COLO668 (cell line): ENCODE measurements around the gene GNG4.

Experiments used
- DNase-seq: peaks from one replicate; lab custom pipeline; 2025; ENCODE audit not compliant: unreplicated experiment; lab: John Stamatoyannopoulos, UW

GNG4 gene

DNA sequence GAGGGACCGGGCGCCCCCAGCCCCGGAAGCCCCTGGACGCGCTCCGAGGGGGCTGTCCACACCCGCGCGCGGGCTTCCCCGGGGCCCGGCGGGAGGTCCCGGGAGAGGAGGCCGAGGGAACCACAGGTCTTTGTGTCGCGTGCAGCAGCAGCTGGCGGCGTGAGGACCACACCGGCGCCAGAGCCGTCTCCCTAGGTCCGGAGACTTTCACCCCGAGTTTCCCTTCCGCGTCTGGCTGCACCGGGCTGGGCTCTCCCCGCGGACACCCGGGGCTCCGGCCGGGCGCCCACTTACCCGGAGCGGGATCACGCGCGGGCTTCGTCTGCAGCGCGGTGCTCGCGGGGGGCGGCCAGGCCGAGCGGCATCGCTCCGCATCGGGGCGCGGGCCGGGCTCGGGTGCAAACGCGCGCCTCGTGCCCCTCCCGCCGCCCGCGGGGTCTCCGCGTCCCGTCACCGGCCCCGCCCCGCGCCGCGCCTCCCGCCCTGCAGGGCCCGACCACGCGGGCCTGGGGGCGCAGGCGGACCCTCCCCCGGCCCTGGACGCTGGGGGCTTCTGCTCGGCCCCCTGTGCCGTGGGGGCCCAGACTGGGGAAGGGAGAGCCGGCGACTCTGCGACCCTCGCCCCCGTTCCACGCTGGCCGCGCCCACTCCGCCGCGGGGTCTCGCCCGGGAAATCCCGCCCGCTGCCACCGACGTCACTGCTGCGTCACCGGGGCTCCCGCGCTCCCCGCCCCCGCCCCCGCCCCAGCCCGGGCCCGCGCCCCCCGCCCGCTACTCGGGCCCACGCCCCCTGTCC lies at the start of gene GNG4:
Gene GNG4, minus strand, starts transcription at position 417 of the 796 bp plus-strand sequence. CDS start 65,946 bp downstream, outside the sequence.
- peak; percentile 89 for DNase-seq

DNA sequence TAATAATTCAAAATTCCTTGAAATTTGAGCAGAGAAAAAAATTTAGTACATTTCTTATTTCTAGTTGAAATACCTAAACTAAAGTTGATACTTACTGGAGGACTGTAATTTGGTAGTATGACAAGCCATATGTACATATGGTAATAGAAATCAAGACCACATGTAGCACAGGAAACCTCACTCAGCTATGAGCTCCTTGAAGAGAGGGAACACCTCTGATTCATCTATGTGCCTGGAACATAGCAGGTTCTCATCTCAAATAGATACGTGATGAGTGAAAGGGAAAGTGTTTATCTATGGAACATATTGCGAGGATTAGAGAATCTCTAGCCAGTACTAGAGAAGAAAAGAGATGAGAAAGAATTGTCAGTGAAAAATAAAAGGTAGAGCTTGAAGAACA lies 47.9 kb upstream of the GNG4 start:
- DNase-seq = no peak

DNA sequence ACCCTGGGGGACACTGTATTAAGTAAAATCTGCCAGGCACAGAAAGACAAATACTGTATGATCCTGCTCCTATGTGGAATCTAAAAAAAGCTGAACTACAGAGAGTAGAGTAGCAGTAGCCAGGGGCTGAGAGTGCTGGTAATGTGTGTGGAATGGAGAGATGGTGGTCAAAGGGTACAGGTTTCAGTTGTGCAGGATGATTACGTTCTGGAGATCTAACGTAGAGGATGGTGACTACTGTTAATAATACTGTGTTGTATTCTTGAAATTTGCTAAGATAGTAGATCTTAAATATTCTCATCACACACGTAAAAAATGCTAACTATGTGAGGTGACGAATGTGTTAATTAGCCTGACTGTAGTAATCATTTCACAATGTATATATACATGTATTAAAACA lies 39.8 kb upstream of the GNG4 start:
- no peak for DNase-seq

DNA sequence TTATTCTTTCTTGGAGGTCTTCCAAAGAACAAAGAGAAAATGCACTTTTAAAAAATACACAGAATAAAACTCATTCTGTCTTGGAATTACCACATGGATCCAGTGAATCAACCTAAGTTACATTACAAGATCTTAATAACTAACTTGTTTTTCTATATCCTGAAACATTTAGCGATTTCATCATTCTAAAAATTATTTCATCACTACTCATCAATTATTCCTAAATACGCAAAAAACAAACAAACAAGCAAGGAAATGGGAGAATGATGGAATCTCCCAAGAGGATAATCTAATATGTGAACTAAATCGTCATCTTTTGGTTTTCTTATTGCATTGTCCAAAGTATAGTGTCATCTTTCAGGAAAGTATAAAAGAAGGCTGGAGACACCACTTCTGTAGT lies 38.5 kb upstream of the GNG4 start:
- DNase-seq = no peak

DNA sequence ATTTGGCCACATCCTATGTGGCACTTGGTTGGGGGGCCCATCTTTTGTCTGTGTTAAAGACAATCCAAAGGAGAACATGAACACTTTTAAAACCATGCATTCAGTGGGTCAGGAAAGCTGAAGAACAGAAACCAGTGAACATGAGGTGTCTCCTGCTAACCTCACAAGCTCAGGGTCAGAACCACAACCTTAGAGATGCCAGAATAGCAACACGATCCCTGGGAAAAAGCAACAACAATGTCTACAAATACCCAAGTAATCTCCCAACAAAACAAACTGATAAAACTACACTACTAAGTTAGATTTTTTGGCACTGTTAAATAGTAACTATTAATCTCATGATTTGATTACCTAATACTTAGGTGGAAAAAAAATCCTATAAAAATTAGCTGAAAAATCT lies 34.1 kb upstream of the GNG4 start:
- no peak for DNase-seq

DNA sequence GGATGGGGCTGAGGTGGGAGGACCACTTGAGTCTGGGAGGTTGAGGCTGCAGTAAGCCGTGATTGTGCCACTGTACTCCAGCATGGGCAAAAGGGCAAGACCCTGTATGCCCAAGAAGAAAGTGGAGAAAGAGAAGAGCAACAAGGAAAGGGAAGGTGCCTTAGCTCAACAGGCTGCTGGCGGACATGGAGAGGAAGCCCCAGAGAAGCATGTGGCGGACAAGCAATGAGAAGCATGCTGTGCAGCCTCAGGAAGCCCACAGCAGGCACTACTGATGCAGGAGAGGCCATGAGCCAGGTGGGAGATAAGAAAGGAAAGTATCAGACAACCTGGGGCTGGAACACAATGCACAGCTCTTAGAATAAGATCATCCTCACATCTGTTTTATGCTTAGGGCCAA lies 32.6 kb upstream of the GNG4 start:
- no peak for DNase-seq

DNA sequence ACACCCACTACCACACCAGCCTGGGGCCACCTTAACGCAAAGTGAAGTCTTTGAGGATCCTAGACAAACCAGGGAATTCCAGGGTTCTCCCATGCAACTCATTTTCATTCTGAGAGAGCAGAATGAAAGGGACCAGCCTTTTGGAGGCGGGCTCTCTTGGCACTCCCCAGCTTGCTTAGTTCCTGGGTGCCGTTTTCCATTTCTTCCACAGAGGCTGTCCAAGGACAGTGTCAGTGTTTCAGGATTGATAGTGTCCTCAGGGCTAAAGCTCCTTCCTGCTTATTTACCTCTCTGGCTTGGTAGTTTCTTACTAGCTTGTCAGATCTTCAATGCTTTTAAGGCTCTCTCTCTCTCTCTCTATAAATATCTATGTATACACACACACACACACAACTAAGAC lies 30.1 kb upstream of the GNG4 start:
- DNase-seq = no peak

DNA sequence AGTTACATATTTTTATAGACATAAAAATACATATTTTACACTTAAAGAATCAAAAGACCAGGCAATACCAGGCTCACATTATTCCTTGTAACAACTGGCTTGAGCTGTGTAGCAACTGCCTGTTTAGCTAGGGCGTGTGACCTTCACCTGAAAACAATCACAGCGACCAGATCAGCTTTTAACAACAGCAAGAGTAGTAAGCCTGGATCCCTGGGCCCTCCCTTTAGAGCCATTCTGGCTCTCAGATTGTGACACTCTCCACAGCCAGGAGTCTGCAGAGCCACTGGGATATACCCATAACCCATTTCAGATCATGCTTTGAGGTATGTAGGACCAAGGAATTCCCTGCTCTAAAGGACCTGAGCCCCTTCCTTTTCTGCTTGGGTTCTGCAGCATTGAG lies 29.4 kb upstream of the GNG4 start:
- no peak for DNase-seq

DNA sequence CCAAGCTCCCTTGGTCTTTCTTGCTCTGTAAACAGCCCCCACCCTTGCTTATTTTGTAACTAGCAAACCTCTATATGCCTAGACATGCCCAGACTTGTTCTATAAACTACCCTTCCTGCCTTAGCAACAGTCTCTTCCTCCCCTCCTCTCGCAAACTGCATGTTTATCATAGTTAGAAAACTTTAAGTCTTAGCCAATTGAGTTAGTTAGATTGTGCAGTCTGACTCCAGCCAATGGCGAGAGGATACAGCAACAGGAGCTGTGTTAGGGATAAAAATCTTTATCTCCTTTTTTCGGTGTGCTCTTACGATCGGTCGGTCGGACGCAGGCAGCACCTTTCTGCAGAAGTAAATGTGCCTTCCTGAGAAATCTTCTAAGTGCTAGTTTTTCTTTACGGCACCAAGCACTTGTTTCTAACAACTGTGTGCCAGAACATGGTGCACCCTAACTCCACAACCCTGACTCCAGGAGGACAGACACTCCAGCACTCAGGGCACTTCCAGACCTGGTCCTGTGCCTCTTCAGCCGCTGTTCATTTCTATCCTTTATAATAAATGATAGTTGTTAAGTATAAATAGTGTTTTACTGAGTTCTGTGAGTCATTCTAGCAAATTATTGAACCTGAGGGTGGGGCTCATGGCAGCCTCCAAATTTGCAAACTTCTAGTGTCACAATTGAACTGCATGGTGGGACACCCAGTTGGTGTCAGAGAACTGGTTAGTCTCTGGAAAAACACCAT lies 25.7 kb upstream of the GNG4 start:
- DNase-seq = no peak

DNA sequence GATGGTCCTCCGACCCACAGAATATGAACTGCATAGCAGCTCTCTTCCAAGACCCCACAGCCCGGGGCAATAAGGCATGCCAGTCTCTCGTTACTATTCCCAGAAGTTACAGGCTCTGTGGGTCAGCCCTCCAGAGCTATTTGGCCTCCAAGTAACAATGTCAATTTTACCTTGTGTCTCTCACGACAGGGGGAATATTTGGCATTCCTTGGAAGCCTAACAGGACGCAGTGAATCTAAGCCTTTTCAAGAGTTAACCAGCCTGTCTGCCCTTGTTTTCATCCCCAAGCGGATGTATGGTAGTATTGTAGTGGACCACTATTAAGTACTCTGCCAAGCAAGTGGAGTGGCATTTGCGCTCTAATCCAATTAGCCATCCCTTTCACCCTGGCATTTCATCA lies 24.4 kb upstream of the GNG4 start:
- no peak for DNase-seq

DNA sequence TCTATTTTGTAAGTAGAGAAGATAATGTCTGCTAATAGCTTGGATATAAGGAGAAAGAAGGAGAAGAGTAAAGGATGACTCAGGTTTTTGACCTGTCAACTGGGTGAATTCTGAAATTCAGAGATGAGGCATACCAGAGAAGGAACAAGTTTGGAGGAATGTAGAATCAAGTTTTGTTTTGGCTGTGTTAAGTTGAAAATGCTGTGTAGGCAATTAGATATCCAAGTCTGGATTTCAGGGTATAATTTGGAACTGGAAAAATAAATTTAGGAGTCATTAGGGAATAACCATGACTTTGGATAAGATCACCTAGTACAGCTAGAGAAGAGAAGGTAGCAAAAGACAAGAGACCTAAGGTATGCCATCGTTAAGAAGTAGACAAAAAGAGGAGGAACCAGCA lies 22.4 kb upstream of the GNG4 start:
- no peak for DNase-seq

DNA sequence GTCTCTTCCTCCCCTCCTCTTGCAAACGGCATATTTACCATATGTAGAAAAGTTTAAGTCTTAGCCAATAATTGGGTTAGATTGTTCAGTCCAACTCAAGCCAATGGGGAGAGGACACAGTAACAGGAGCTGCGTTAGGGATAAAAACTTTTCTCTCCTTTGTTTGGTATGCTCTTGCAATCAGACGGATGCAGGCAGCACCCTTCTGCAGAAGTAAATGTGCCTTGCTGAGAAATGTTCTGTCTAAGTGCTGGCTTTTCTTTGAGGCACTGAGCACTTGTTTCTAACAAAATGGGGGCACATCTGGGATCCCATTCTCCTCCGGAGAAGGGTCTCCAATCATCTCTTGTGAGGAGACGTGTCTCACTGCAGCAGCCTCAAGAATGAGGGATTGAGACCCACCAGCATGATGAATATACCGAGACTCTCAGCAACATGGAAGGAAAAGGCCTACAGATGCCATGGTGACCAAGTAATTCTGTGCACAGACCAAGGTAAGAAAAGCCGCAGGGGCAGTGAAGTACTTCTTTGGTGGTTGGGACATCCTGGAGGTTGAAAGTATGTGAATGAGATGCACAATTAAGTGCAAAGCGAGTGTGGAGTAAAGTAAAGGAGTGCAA lies 20.7 kb upstream of the GNG4 start:
- no peak for DNase-seq

DNA sequence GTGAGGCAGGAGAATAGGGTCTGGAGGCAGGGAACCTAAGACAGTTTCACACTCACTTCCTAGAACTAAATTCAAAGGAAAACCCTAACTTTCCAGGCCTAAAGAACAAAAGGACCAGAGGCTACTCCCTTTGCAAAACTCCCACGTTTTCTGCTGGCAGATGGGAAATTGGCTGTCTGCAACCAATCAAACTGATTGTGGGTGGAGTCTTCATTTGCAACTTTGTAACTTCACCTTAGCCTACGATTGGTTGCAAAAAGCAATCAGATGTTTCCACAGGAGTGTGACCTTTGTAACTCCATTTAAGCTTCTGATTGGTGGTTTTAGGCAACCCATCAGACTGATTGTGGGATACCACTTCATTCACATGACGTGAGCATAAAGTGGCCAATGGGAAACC lies 19.7 kb upstream of the GNG4 start:
- no peak for DNase-seq

DNA sequence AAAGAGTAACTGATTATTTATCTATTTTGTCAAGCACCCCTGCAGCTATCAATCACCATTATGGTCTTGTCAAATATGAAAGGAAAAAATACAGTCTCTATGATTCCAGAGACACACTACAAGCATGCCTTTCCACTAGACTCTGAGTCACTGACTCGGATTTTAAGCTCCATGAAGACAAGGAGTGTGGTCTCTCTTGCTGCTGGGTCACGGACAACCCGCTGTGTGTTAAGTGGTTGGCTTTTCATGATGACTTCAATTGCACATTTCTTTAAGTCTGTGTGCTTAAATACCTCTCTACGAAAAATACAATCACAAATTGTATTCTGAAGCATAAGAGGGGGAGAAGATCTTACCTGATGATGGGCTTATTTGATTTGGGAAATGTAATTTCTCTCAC lies 14.0 kb upstream of the GNG4 start:
- DNase-seq = no peak

DNA sequence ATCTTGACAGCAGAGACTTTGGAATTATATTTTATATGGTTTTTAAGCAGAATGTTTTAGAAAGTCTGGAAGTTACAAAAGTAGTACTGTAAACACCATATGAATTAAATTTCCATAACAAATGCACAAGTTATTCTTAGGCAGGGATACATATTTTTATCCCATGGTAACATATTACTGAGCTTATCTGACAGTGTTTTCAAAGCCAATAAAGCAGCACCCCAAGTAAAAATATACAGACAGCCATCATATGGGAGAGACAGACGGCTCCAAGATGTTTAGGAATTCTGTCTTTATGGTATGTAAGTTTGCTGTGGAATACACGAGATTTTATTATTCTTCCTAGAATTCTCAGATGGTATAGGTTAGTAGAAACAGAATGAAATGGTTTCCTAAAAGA lies 12.0 kb upstream of the GNG4 start:
- DNase-seq = no peak

DNA sequence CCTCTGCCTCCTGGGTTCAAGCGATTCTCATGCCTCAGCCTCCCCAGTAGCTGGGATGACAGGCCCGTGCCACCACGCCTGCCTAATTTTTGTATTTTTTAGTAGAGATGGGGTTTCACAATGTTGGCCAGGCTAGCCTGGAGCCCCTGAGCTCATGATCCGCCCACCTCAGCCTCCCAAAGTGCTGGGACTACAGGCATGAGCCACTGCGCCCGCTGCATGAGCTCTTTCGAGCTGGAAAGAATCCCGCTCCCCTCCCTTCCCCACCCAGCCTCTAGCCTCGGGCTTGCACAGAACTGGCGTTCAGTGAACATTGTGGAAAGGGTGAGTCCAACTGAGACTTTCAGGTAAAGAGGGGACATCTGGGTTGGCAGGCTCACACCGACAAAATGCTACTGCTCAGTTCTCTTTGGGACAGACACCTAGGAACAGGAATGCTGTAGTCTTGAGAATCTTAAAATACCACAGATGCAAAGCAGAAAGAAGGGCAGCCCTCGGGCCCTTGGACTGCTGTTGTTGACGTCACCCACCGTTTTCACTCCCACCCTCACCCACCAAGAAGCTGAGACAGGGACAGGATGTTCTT lies 9.7 kb upstream of the GNG4 start:
- DNase-seq = no peak

DNA sequence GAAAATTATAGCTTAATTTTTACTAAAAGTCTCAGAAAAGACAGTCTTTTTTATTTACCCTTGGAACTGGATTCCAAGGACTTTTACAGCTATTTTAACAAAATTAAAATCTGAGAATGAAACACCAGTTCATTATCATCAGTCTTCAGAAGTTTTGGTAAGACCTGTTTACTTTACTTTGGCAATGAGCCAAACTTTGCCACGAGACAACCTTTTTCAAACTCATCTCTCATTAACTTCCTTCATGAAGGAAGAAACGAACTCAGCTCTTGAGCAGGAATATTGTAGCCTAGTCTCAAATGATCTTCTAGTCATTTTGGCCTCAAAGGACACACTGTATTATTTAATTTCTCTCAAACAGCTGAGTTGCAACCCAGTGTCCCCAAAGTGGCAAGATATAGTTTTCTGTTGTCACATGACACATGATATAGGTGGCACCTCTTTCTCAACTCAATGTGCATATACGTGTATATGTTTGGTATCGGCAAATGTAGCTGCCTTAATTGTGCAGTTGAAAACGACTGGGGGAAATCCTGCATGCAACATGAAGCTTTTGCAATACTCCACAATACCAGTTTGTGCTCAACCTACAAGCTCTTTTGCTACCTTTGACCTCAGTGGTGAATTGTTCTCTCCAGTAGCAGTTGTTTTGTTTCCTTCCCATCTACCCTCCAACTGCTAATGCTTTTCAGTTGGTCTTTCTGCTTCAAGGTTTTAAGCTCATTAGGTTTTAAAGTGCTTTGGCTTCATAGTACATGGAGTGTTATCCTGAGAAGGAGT lies 8.4 kb upstream of the GNG4 start:
- no peak for DNase-seq

DNA sequence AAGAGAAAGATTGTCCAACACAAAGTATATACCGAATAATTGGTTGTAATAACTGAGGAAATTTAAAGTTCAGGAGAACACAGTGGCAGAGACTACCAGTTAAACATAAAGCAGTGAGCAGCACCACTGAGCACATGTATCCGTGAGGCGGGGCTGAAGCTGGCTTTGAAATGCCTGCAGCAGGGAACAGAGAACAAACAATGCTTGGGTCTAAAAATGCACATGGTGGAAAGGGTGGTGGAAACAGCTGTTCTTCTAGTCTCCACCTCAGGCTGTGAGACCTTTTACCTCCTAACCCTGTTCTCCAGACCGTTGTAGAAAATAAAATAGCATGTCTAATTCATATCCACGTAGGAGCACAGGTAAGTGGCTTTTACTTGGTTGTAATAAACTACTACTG lies 7.7 kb upstream of the GNG4 start:
- DNase-seq = no peak

DNA sequence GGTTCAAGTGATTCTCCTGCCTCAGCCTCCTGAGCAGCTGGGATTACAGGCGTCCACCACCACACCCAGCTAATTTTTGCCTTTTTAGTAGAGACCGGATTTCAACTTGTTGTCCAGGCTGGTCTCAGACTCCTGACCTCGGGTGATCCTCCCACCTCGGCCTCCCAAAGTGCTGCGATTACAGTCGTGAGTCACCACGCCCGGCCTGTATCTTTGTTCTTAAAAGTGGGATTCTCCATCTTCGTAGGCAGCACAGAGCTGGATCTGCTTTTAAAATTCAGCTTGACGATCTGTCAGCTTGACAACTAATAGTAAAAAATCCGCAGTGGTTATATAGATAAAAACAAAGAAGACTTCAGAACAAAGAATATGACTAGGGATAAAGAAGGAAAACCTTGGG lies 2.8 kb upstream of the GNG4 start:
- DNase-seq = no peak

DNA sequence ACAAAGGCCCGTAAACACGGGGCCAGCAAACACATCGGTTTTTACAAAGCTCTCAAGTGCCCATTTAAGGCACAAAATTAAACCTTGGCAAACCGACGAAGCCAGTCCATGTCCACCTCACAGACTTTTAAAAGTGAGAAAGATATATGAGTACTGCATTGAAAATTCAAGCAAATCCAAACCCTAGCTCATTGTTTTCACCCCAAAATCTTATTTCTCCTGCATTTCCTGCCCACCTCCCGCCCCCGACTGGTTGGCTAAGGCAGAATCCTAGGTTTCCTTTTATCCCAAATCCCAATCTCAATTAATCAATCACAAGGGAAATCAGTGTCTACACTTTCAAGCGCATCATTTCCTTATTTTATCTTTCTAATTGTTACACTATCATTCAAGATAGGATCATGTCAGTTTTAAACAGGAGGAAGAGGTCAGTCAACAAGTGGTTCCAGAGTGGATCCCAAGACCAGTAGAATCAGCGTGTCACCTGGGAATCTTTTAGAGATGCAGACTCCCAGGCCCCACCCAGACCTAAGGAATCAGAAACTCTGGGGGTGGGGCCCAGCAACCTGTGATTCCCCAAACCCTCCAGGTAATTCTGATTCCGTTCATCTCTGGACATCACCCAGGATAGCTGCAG lies 1.7 kb upstream of the GNG4 start:
- no peak for DNase-seq
